HEK293 (cell line): ENCODE results near the gene NRP2.

Experiments
- KLF16 ChIP-seq: fragments of 450-650 bp; formaldehyde crosslinking; IDR thresholded peaks from 2 replicates; pipeline ENCODE4 v1.5.1; 2017; ENCODE audit warnings: missing biosample characterization, missing genetic modification characterization
- ZBTB8A ChIP-seq: fragments of 450-650 bp; formaldehyde crosslinking; IDR thresholded peaks from 2 replicates; pipeline ENCODE4 v1.5.1; 2016; ENCODE audit warnings: missing biosample characterization, missing genetic modification characterization
- ZNF10 ChIP-seq: fragments of 450-650 bp; formaldehyde crosslinking; IDR thresholded peaks from 2 replicates; pipeline ENCODE4 v1.5.1; 2017; ENCODE audit warnings: missing biosample characterization, missing genetic modification characterization
- ZNF24 ChIP-seq: fragments of 450-650 bp; formaldehyde crosslinking; IDR thresholded peaks from 2 replicates; pipeline ENCODE4 v1.5.1; 2016; ENCODE audit warnings: missing biosample characterization, missing genetic modification characterization
- ZNF274 ChIP-seq, 2 experiments: fragments of 200-500 bp in 1 of 2; fragments of 450-650 bp in 1 of 2; sonication (Bioruptor generic) in 1 of 2; formaldehyde crosslinking in 1 of 2; IDR thresholded peaks; 2 replicates each; pipeline versions ENCODE4 v1.5.1 to v1.6.1; 2014 to 2016; ENCODE audit warnings: borderline replicate concordance in 1 of 2, inconsistent platforms in 1 of 2, low read length in 1 of 2, missing biosample characterization in 1 of 2, missing genetic modification characterization in 1 of 2
- ZNF549 ChIP-seq: fragments of 450-650 bp; IDR thresholded peaks from 2 replicates; pipeline ENCODE4 v1.5.1; 2018; ENCODE audit warnings: missing biosample characterization, missing genetic modification characterization, mild to moderate bottlenecking, inconsistent platforms, moderate library complexity
- TF ChIP-seq, protein P1 (sequence below): fragments of 450-650 bp; formaldehyde crosslinking; IDR thresholded peaks from 2 replicates; pipeline ENCODE4 v1.5.1; 2016; ENCODE audit warnings: missing biosample characterization, missing genetic modification characterization, low read depth
- TF ChIP-seq, protein P2 (sequence below): fragments of 450-650 bp; formaldehyde crosslinking; IDR thresholded peaks from 2 replicates; pipeline ENCODE4 v1.5.1; 2016; ENCODE audit warnings: missing biosample characterization, missing genetic modification characterization

DNA sequence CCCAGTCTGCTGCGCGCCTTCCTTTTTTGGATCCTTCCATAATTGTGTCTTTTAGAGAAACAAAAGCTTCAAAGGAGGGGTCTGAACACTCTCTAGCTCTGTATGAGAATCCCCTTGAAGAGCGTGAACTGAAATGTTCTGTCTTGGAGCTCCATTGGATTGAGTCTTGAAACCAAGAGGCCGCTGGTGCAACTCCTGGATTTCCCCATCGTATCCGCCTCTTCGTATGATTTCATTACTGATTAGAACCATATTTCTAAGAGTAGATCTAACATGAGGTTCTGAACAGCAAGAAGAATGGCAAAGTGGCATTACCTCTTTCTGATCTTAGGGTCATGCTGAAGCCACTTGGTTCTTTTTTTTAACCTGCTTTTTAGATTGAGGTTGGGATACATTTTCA, 31.4 kb upstream of the NRP2 start:
- no peak for TF ChIP-seq ZNF10 (tag by site-specific recombination)
- TF ChIP-seq, protein P1, sequence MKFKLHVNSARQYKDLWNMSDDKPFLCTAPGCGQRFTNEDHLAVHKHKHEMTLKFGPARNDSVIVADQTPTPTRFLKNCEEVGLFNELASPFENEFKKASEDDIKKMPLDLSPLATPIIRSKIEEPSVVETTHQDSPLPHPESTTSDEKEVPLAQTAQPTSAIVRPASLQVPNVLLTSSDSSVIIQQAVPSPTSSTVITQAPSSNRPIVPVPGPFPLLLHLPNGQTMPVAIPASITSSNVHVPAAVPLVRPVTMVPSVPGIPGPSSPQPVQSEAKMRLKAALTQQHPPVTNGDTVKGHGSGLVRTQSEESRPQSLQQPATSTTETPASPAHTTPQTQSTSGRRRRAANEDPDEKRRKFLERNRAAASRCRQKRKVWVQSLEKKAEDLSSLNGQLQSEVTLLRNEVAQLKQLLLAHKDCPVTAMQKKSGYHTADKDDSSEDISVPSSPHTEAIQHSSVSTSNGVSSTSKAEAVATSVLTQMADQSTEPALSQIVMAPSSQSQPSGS (tag by site-specific recombination), result no peak
- TF ChIP-seq, protein P2, sequence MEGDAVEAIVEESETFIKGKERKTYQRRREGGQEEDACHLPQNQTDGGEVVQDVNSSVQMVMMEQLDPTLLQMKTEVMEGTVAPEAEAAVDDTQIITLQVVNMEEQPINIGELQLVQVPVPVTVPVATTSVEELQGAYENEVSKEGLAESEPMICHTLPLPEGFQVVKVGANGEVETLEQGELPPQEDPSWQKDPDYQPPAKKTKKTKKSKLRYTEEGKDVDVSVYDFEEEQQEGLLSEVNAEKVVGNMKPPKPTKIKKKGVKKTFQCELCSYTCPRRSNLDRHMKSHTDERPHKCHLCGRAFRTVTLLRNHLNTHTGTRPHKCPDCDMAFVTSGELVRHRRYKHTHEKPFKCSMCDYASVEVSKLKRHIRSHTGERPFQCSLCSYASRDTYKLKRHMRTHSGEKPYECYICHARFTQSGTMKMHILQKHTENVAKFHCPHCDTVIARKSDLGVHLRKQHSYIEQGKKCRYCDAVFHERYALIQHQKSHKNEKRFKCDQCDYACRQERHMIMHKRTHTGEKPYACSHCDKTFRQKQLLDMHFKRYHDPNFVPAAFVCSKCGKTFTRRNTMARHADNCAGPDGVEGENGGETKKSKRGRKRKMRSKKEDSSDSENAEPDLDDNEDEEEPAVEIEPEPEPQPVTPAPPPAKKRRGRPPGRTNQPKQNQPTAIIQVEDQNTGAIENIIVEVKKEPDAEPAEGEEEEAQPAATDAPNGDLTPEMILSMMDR (tag by site-specific recombination), result no peak
- no peak for TF ChIP-seq ZNF24 (tag by site-specific recombination)
- no peak for TF ChIP-seq ZBTB8A (tag by site-specific recombination)
- no peak for TF ChIP-seq ZNF549 (tag by site-specific recombination)
- no peak for TF ChIP-seq ZNF274 (IDR thresholded peaks at IDR 0.05; ENCODE audit: low read length)
- TF ChIP-seq ZNF274 (tag by site-specific recombination; IDR thresholded peaks at IDR 0.05; ENCODE audit: borderline replicate concordance), result no peak
- no peak for TF ChIP-seq KLF16 (tag by site-specific recombination)
